Fibroblast of mammary gland (primary cell): Measurements from ENCODE around the gene EZR.

Source experiments
- DNase-seq: peaks from one replicate; pipeline ENCODE4 v3.0.0-alpha.2; 2010; ENCODE audit warnings: low read depth
- H3K4me3 ChIP-seq: 2 replicates; pipeline ENCODE4 v1.5.1; 2011; ENCODE audit warnings: low read depth, mild to moderate bottlenecking, low read length, moderate library complexity; ENCODE audit not compliant: control insufficient read depth
- TF ChIP-seq, protein P1 (sequence below): conservative IDR thresholded peaks from 2 replicates; pipeline ENCODE4 v1.5.1; 2011; ENCODE audit warnings: low read depth, low read length, inconsistent platforms; ENCODE audit not compliant: control insufficient read depth, insufficient read depth

EZR gene

GRCh38 chr6:158764926-158765325, 54.2 kb downstream of the EZR start:
- DNase-seq: no peak
- no peak overlapping the region for H3K4me3 ChIP-seq
- TF ChIP-seq, protein P1, sequence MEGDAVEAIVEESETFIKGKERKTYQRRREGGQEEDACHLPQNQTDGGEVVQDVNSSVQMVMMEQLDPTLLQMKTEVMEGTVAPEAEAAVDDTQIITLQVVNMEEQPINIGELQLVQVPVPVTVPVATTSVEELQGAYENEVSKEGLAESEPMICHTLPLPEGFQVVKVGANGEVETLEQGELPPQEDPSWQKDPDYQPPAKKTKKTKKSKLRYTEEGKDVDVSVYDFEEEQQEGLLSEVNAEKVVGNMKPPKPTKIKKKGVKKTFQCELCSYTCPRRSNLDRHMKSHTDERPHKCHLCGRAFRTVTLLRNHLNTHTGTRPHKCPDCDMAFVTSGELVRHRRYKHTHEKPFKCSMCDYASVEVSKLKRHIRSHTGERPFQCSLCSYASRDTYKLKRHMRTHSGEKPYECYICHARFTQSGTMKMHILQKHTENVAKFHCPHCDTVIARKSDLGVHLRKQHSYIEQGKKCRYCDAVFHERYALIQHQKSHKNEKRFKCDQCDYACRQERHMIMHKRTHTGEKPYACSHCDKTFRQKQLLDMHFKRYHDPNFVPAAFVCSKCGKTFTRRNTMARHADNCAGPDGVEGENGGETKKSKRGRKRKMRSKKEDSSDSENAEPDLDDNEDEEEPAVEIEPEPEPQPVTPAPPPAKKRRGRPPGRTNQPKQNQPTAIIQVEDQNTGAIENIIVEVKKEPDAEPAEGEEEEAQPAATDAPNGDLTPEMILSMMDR: no peak

DNA sequence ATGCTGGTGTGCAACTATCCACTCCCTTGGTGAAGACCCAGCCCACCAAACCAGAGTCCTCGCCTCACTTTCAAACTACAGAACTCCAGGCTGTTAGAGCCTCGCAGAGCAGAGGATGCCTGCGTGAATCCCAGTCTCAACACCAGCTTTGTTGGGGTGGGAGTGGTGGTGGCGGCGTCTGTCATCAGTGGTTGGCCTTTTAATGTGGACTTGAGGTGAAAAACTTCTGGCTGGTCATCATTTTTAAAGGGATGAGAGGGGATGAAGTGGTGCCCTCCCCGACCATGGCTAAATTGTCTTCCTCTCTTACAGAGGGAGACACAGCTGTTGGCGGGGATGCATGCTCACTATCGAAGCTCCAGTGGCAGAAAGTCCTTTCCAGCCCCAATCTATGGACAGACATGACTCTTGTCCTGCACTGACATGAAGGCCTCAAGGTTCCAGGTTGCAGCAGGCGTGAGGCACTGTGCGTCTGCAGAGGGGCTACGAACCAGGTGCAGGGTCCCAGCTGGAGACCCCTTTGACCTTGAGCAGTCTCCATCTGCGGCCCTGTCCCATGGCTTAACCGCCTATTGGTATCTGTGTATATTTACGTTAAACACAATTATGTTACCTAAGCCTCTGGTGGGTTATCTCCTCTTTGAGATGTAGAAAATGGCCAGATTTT, 54.9 kb downstream of the EZR start:
- TF ChIP-seq, protein P1: no peak

GRCh38 chr6:158763434-158764182, 55.6 kb downstream of the EZR start:
- TF ChIP-seq, protein P1: no peak
- H3K4me3 ChIP-seq: no peak overlapping the region
- no peak for DNase-seq

More for the DNA sequence above, 54.9 kb downstream of the EZR start:
- DNase-seq: no peak
- no peak overlapping the region for H3K4me3 ChIP-seq

- H3K4me3 ChIP-seq: no peak overlapping the region
- TF ChIP-seq, protein P1: no peak
- no peak for DNase-seq
Measured at GRCh38 chr6:158762787-158763433, 56.3 kb downstream of the EZR start.

DNA sequence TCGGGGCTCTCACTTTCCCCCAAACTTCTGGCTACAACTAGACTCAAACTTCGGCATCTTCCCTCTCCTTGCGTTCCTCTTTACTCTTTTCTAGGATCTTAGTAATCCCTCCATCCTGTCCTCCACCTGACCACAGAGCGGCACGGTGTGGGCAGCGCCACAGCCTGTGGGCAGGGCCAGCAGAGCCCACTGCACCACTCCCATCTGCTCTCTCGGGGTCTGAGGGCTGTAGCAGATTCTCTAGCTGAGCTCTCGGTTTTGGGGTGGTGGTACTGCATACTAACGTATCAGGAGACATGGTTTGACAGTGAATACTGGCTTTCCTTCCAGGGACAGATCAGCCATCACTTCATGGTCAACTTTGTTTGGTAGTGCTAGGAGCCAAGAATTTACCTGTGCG, 57.4 kb downstream of the EZR start:
- TF ChIP-seq, protein P1: no peak
- no peak overlapping the region for H3K4me3 ChIP-seq

GRCh38 chr6:158760618-158761250, 58.4 kb downstream of the EZR start:
- TF ChIP-seq, protein P1: no peak
- DNase-seq: no peak
- H3K4me3 ChIP-seq: no peak overlapping the region

More for the DNA sequence above, 57.4 kb downstream of the EZR start:
- DNase-seq: no peak
